ENCODE data around the gene TGIF2. TPM values are rescaled to one million over a fixed set of nuclear protein-coding genes. Genes with fewer than 3 reads are reported as not detected.

The TGIF2 gene
- 16.5 TPM for polyA plus RNA-seq (2013, experiment 1 of 2)
- 16.7 TPM for polyA plus RNA-seq (2013, experiment 2 of 2)

DNA sequence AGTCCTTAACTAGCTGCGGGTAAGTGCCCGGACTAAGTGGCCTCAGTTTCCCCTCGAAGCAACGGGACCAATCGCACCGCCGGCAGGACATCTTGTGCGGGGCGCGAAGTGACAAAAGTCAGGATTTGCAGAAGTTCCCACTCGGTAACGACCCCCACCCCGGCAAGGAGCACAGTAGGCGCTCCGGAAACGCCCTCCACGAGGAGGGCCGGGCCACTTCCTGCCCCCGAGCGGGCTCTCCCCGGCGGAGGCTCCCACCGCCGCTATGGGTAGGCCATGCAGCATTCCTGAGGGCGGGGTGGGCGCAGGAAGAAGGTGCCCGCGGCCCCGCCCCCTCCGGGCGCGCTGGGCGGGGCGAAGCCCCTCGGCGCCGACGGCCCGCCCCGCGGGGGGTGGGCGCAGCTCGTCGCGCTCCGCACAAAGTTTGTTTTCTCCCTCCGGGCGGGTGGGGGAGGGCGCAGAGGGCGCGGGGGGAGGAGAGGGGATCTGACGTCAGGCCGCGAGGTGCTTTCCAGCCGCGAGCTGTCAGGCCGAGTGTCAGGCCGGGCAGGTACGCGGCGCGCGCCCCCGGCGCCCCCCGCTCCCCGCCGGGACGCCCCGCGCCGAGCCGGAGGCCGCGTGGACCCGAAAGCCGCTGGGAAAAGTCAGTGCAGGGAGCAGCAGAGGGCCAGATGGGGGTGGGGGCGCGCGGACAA is at the start of gene TGIF2:
TGIF2 (plus strand) TSS at position 495 of the 695 bp plus-strand sequence. CDS start 5,178 bp downstream, outside the sequence.
- no peaks in the 10 kb centered on the region for H3K9me3 ChIP-seq (ENCODE audit: control insufficient read depth, low read length)
- H3K4ac ChIP-seq (ENCODE audit: low read depth in 1 of 2, low read length in 2 of 2): peak within 1 kb of the TSS; percentile 81 to 89
- DNase-seq: peak; percentile 84
- H2BK15ac ChIP-seq (ENCODE audit: low read depth, poor library complexity, severe bottlenecking): peak within 1 kb of the TSS; percentile 88
- peak within 1 kb of the TSS; percentile 99 for H4K8ac ChIP-seq (ENCODE audit: low read length)
- H3K27me3 ChIP-seq (ENCODE audit: control insufficient read depth in 1 of 2, insufficient read depth in 1 of 2, low read length in 2 of 2): no peaks in the 10 kb centered on the region
- H3K4me2 ChIP-seq (ENCODE audit: low read length, poor library complexity, severe bottlenecking): peak within 1 kb of the TSS; percentile 77
- H3K14ac ChIP-seq (ENCODE audit: low read length in 2 of 2): peak within 1 kb of the TSS; percentile 78 to 90
- peak within 1 kb of the TSS in 1 of 2 experiments; percentile 96 for H2BK12ac ChIP-seq (ENCODE audit: low read length in 2 of 2)
- H3K36me3 ChIP-seq (ENCODE audit: control insufficient read depth in 1 of 2, insufficient read depth in 2 of 2, low read depth in 1 of 2, low read length in 2 of 2): no peaks in the 10 kb centered on the region
- H3K9ac ChIP-seq (ENCODE audit: low read length): peak within 1 kb of the TSS; percentile 62
- peak within 1 kb of the TSS; percentile 22 to 92 for H3K23ac ChIP-seq (ENCODE audit: low read length in 2 of 2)
- peaks cover 26% of the 10 kb centered on the region for H3K4me1 ChIP-seq (ENCODE audit: control insufficient read depth, insufficient read depth, low read depth, low read length)
- peak within 1 kb of the TSS; percentile 71 to 76 for H3K4me3 ChIP-seq (ENCODE audit: insufficient read depth in 1 of 2, low read depth in 1 of 2, low read length in 2 of 2)
- WGBS: 2% methylated on average over 42 of the region's 80 CpGs
- H2BK120ac ChIP-seq (ENCODE audit: low read depth, low read length): peak within 1 kb of the TSS; percentile 92
- peak within 1 kb of the TSS; percentile 81 for H2AFZ ChIP-seq (ENCODE audit: low read depth, low read length)
- peak within 1 kb of the TSS; percentile 95 to 96 for H3K18ac ChIP-seq (ENCODE audit: low read depth in 1 of 2, low read length in 2 of 2)
- H3K27ac ChIP-seq (ENCODE audit: low read length, poor library complexity, severe bottlenecking): peak within 1 kb of the TSS; percentile 72
- H2BK5ac ChIP-seq (ENCODE audit: low read depth, low read length, poor library complexity, severe bottlenecking): no peak within 1 kb of the TSS
- H2AK5ac ChIP-seq (ENCODE audit: low read length, severe bottlenecking): peak within 1 kb of the TSS; percentile 49
- no peaks in the 10 kb centered on the region for H3K79me1 ChIP-seq (replicated peaks; ENCODE audit: low read length, poor library complexity, severe bottlenecking)
- H4K91ac ChIP-seq (ENCODE audit: low read length): peak within 1 kb of the TSS; percentile 67

- H3K9me3 ChIP-seq (ENCODE audit: control insufficient read depth, low read length): no peaks in the 10 kb centered on the region
- peak overlapping the region; percentile 18 for H4K91ac ChIP-seq (ENCODE audit: low read length)
- WGBS: 98% methylated on average over 17 of the region's 17 CpGs
- H3K23ac ChIP-seq (ENCODE audit: low read length in 2 of 2): no peak overlapping the region
- no peak overlapping the region for H3K4me3 ChIP-seq (ENCODE audit: insufficient read depth in 1 of 2, low read depth in 1 of 2, low read length in 2 of 2)
- peak overlapping the region; percentile 2 for H3K27ac ChIP-seq (ENCODE audit: low read length, poor library complexity, severe bottlenecking)
- H2BK5ac ChIP-seq (ENCODE audit: low read depth, low read length, poor library complexity, severe bottlenecking): no peak overlapping the region
- H3K4me1 ChIP-seq (ENCODE audit: control insufficient read depth, insufficient read depth, low read depth, low read length): peaks cover 10% of the 10 kb centered on the region
- no peak for DNase-seq
- H2BK12ac ChIP-seq (ENCODE audit: low read length in 2 of 2): no peak overlapping the region
- H3K4me2 ChIP-seq (ENCODE audit: low read length, poor library complexity, severe bottlenecking): no peak overlapping the region
- no peak overlapping the region for H2BK15ac ChIP-seq (ENCODE audit: low read depth, poor library complexity, severe bottlenecking)
- H3K27me3 ChIP-seq (ENCODE audit: control insufficient read depth in 1 of 2, insufficient read depth in 1 of 2, low read length in 2 of 2): no peaks in the 10 kb centered on the region
- H3K36me3 ChIP-seq (ENCODE audit: control insufficient read depth in 1 of 2, insufficient read depth in 2 of 2, low read depth in 1 of 2, low read length in 2 of 2): peaks cover 78 to 97% of the 10 kb centered on the region in 2 experiments
- no peak overlapping the region for H2AK5ac ChIP-seq (ENCODE audit: low read length, severe bottlenecking)
- no peak overlapping the region for H3K14ac ChIP-seq (ENCODE audit: low read length in 2 of 2)
- H2BK120ac ChIP-seq (ENCODE audit: low read depth, low read length): no peak overlapping the region
- H4K8ac ChIP-seq (ENCODE audit: low read length): no peak overlapping the region
- no peak overlapping the region for H3K18ac ChIP-seq (ENCODE audit: low read depth in 1 of 2, low read length in 2 of 2)
- H3K4ac ChIP-seq (ENCODE audit: low read depth in 1 of 2, low read length in 2 of 2): no peak overlapping the region
- H2AFZ ChIP-seq (ENCODE audit: low read depth, low read length): no peak overlapping the region
- H3K79me1 ChIP-seq (replicated peaks; ENCODE audit: low read length, poor library complexity, severe bottlenecking): peaks cover 23% of the 10 kb centered on the region
- H3K9ac ChIP-seq (ENCODE audit: low read length): no peak overlapping the region
Observed at GRCh38 chr20:36525620-36526365, 47.6 kb upstream of the TGIF2 start.

DNA sequence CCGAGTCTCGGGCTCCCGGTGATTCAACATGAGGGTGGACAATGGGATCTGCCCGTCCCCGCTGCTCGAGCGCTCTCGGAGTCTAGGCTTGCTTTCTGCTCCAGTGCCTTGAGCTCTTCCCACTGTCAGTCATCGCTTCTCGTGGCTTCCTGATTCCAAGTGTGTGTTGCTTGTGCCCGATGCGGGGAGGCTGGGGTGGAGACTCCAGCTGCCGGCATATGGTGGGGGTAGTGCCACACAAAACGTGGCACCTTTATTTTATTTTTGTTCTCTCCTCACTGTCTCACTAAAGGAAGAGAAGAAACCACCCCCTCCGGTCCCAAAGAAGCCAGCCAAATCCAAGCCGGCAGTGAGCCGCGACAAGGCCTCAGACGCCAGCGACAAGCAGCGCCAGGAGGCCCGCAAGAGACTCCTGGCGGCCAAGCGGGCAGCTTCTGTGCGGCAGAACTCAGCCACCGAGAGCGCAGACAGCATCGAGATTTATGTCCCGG is 46.8 kb upstream of the TGIF2 start:
- H3K79me1 ChIP-seq (replicated peaks; ENCODE audit: low read length, poor library complexity, severe bottlenecking): peaks cover 20% of the 10 kb centered on the region
- H3K4me1 ChIP-seq (ENCODE audit: control insufficient read depth, insufficient read depth, low read depth, low read length): peaks cover 10% of the 10 kb centered on the region
- H2AK5ac ChIP-seq (ENCODE audit: low read length, severe bottlenecking): no peak overlapping the region
- no peak overlapping the region for H4K91ac ChIP-seq (ENCODE audit: low read length)
- no peak for DNase-seq
- H3K27me3 ChIP-seq (ENCODE audit: control insufficient read depth in 1 of 2, insufficient read depth in 1 of 2, low read length in 2 of 2): no peaks in the 10 kb centered on the region
- no peak overlapping the region for H3K23ac ChIP-seq (ENCODE audit: low read length in 2 of 2)
- no peak overlapping the region for H2BK12ac ChIP-seq (ENCODE audit: low read length in 2 of 2)
- 94% methylated on average over 29 of the region's 29 CpGs for WGBS
- H4K8ac ChIP-seq (ENCODE audit: low read length): no peak overlapping the region
- H3K4me3 ChIP-seq (ENCODE audit: insufficient read depth in 1 of 2, low read depth in 1 of 2, low read length in 2 of 2): no peak overlapping the region
- H3K18ac ChIP-seq (ENCODE audit: low read depth in 1 of 2, low read length in 2 of 2): no peak overlapping the region
- no peak overlapping the region for H3K27ac ChIP-seq (ENCODE audit: low read length, poor library complexity, severe bottlenecking)
- no peak overlapping the region for H2BK120ac ChIP-seq (ENCODE audit: low read depth, low read length)
- peaks cover 81 to 92% of the 10 kb centered on the region in 2 experiments for H3K36me3 ChIP-seq (ENCODE audit: control insufficient read depth in 1 of 2, insufficient read depth in 2 of 2, low read depth in 1 of 2, low read length in 2 of 2)
- no peak overlapping the region for H3K14ac ChIP-seq (ENCODE audit: low read length in 2 of 2)
- H3K4me2 ChIP-seq (ENCODE audit: low read length, poor library complexity, severe bottlenecking): no peak overlapping the region
- no peak overlapping the region for H3K4ac ChIP-seq (ENCODE audit: low read depth in 1 of 2, low read length in 2 of 2)
- no peak overlapping the region for H2BK5ac ChIP-seq (ENCODE audit: low read depth, low read length, poor library complexity, severe bottlenecking)
- no peak overlapping the region for H3K9ac ChIP-seq (ENCODE audit: low read length)
- H2AFZ ChIP-seq (ENCODE audit: low read depth, low read length): no peak overlapping the region
- no peak overlapping the region for H2BK15ac ChIP-seq (ENCODE audit: low read depth, poor library complexity, severe bottlenecking)
- no peaks in the 10 kb centered on the region for H3K9me3 ChIP-seq (ENCODE audit: control insufficient read depth, low read length)

All from mesenchymal stem cell (in vitro differentiated cells and primary cell).